Measurements from ENCODE around the gene TBC1D2B.
"Not testable (repeated sequence)": the region's sequence is repeated elsewhere in the genome, so short reads cannot be mapped to it uniquely, and the experiment has no call there.

TBC1D2B gene

DNA sequence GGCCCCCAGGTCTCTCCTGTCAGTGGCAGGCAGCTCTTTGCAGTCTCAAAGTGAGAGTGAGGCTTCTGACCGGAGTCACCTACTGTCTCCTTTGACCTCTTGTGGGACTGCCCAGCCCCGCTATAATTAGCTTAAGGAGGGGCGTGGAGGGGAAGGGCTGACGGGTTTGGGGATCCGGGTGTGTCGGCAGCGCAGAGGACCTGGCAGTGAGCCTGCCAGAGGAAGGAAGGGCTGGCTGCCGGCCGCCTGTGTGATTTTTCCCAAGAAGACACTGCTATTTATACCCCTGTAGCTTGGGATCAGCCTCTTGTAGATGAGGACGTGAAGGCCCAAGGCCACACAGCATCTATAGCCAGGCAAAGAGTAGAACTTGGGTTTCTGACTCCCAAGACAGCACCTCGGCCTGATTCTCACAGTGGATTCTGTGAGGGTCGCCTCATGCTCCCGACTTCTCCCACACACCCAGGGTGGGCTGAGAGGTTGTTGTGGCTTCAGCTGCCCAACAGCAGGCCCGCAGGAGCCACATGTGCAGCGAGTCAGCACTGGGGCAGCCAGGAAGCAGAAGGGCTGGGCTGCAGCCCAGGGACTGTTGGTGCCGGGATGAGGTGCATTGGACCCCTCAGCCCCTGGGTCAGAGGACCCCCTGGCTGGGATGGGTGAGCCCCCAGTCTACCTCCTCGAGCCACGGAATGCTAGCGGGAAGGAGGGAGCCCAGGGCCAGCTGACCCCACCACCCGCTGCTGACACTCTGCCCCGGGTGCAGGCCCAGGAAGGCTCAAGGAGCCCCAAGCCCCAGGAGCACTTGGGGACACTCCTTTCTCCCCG lies 104.0 kb downstream of the TBC1D2B start:
- not testable (repeated sequence) for DNase-seq (ENCODE audit: low read depth, low spot score); H3K4me1 ChIP-seq (ENCODE audit: control insufficient read depth, insufficient read depth, low read length); H3K27me3 ChIP-seq (ENCODE audit: control insufficient read depth, insufficient read depth, low read length); H3K27ac ChIP-seq (ENCODE audit: low read length); H3K36me3 ChIP-seq (ENCODE audit: control insufficient read depth, insufficient read depth, low read length); H3K9me3 ChIP-seq (ENCODE audit: control insufficient read depth, insufficient read depth, low read length); H3K4me3 ChIP-seq (ENCODE audit: low read length)
- WGBS (ENCODE audit: insufficient coverage, insufficient read length) = no CpG with 5 or more reads among the region's 22 CpGs

GRCh38 chr15:77972706-77973105 lies 104.8 kb downstream of the TBC1D2B start:
- H3K4me1 ChIP-seq (ENCODE audit: control insufficient read depth, insufficient read depth, low read length); DNase-seq (ENCODE audit: low read depth, low spot score); H3K27me3 ChIP-seq (ENCODE audit: control insufficient read depth, insufficient read depth, low read length); H3K9me3 ChIP-seq (ENCODE audit: control insufficient read depth, insufficient read depth, low read length); H3K36me3 ChIP-seq (ENCODE audit: control insufficient read depth, insufficient read depth, low read length); H3K4me3 ChIP-seq (ENCODE audit: low read length); H3K27ac ChIP-seq (ENCODE audit: low read length): not testable (repeated sequence)
- WGBS (ENCODE audit: insufficient coverage, insufficient read length) = no CpG with 5 or more reads among the region's 6 CpGs

- H3K27me3 ChIP-seq (ENCODE audit: control insufficient read depth, insufficient read depth, low read length); H3K9me3 ChIP-seq (ENCODE audit: control insufficient read depth, insufficient read depth, low read length); H3K4me3 ChIP-seq (ENCODE audit: low read length); H3K27ac ChIP-seq (ENCODE audit: low read length); H3K36me3 ChIP-seq (ENCODE audit: control insufficient read depth, insufficient read depth, low read length); H3K4me1 ChIP-seq (ENCODE audit: control insufficient read depth, insufficient read depth, low read length); DNase-seq (ENCODE audit: low read depth, low spot score): not testable (repeated sequence)
- no CpG with 5 or more reads among the region's 7 CpGs for WGBS (ENCODE audit: insufficient coverage, insufficient read length)
These were observed 105.6 kb downstream of the TBC1D2B start for GRCh38 chr15:77971875-77972274.

- H3K27ac ChIP-seq (ENCODE audit: low read length); H3K4me1 ChIP-seq (ENCODE audit: control insufficient read depth, insufficient read depth, low read length); H3K4me3 ChIP-seq (ENCODE audit: low read length); H3K9me3 ChIP-seq (ENCODE audit: control insufficient read depth, insufficient read depth, low read length); DNase-seq (ENCODE audit: low read depth, low spot score); H3K36me3 ChIP-seq (ENCODE audit: control insufficient read depth, insufficient read depth, low read length); H3K27me3 ChIP-seq (ENCODE audit: control insufficient read depth, insufficient read depth, low read length): not testable (repeated sequence)
- no CpG with 5 or more reads among the region's 4 CpGs for WGBS (ENCODE audit: insufficient coverage, insufficient read length)
These were observed 106.6 kb downstream of the TBC1D2B start for GRCh38 chr15:77970813-77971360.

GRCh38 chr15:77969055-77969454 lies 108.5 kb downstream of the TBC1D2B start:
- Histone ChIP-seq H3K9me3 (ENCODE audit: control insufficient read depth, insufficient read depth, low read length) (no peaks in the 10 kb centered on the region), H3K36me3 (ENCODE audit: control insufficient read depth, insufficient read depth, low read length) (no peaks in the 10 kb centered on the region), H3K4me3 (ENCODE audit: low read length) (no peak overlapping the region), H3K27ac (ENCODE audit: low read length) (no peak overlapping the region), H3K27me3 (ENCODE audit: control insufficient read depth, insufficient read depth, low read length) (no peaks in the 10 kb centered on the region), H3K4me1 (ENCODE audit: control insufficient read depth, insufficient read depth, low read length) (no peaks in the 10 kb centered on the region)
- no peak for DNase-seq (ENCODE audit: low read depth, low spot score)
- WGBS (ENCODE audit: insufficient coverage, insufficient read length) = no CpG with 5 or more reads among the region's 2 CpGs

- Histone ChIP-seq H3K9me3 (ENCODE audit: control insufficient read depth, insufficient read depth, low read length) (no peaks in the 10 kb centered on the region), H3K4me3 (ENCODE audit: low read length) (no peak overlapping the region), H3K27ac (ENCODE audit: low read length) (no peak overlapping the region), H3K36me3 (ENCODE audit: control insufficient read depth, insufficient read depth, low read length) (no peaks in the 10 kb centered on the region), H3K27me3 (ENCODE audit: control insufficient read depth, insufficient read depth, low read length) (no peaks in the 10 kb centered on the region), H3K4me1 (ENCODE audit: control insufficient read depth, insufficient read depth, low read length) (no peaks in the 10 kb centered on the region)
- no peak for DNase-seq (ENCODE audit: low read depth, low spot score)
- no CpG with 5 or more reads among the region's 1 CpG for WGBS (ENCODE audit: insufficient coverage, insufficient read length)
These were observed 109.7 kb downstream of the TBC1D2B start for GRCh38 chr15:77967798-77968197.

DNA sequence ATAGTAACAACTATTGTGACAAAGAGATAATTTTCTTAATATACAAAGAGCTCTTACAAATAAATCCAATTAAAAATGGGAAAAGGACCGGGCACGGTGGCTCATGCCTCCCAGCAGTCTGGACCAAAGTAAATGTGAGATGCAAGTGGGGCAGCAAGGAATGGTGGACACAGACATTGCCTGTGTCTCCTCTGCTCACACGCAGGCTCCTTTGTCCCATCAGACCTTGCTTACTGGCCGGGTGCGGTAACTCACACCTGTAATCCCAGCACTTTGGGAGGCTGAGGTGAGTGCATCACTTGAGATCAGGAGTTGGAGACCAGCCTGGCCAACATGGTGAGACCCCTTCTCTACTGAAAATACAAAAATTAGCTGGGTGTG lies 110.3 kb downstream of the TBC1D2B start:
- not testable (repeated sequence) for H3K4me3 ChIP-seq (ENCODE audit: low read length)
- WGBS (ENCODE audit: insufficient coverage, insufficient read length) = no CpG with 5 or more reads among the region's 5 CpGs

GRCh38 chr15:77966540-77967234 lies 110.8 kb downstream of the TBC1D2B start:
- Histone ChIP-seq H3K27me3 (ENCODE audit: control insufficient read depth, insufficient read depth, low read length) (no peaks in the 10 kb centered on the region), H3K4me1 (ENCODE audit: control insufficient read depth, insufficient read depth, low read length) (no peaks in the 10 kb centered on the region), H3K4me3 (ENCODE audit: low read length) (no peak overlapping the region), H3K9me3 (ENCODE audit: control insufficient read depth, insufficient read depth, low read length) (no peaks in the 10 kb centered on the region), H3K36me3 (ENCODE audit: control insufficient read depth, insufficient read depth, low read length) (no peaks in the 10 kb centered on the region), H3K27ac (ENCODE audit: low read length) (no peak overlapping the region)
- no CpG with 5 or more reads among the region's 4 CpGs for WGBS (ENCODE audit: insufficient coverage, insufficient read length)
- DNase-seq (ENCODE audit: low read depth, low spot score) = no peak

More for the DNA sequence above, 110.3 kb downstream of the TBC1D2B start:
- DNase-seq (ENCODE audit: low read depth, low spot score); H3K36me3 ChIP-seq (ENCODE audit: control insufficient read depth, insufficient read depth, low read length); H3K4me1 ChIP-seq (ENCODE audit: control insufficient read depth, insufficient read depth, low read length); H3K27ac ChIP-seq (ENCODE audit: low read length); H3K27me3 ChIP-seq (ENCODE audit: control insufficient read depth, insufficient read depth, low read length); H3K9me3 ChIP-seq (ENCODE audit: control insufficient read depth, insufficient read depth, low read length): not testable (repeated sequence)

DNA sequence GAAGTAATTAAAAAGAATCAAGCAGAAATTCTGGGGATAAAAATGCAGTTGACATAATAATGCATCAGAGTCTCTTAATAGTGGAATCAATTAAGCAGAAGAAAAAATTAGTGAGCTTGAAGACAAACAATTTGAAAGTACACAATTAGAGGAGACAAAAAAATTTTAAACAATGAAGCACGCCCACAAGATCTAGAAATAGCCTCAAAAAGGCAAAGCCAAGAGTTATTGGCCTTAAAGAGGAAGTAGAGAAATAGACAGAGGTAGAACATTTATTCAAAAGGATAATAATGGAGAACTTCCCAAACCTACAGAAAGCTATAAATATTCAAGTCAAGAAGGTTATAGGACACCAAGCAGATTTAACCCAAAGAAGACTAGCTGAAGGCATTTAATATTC lies 113.3 kb downstream of the TBC1D2B start:
- DNase-seq (ENCODE audit: low read depth, low spot score) = no peak
- no peaks in the 10 kb centered on the region for H3K36me3 ChIP-seq (ENCODE audit: control insufficient read depth, insufficient read depth, low read length)
- no peaks in the 10 kb centered on the region for H3K9me3 ChIP-seq (ENCODE audit: control insufficient read depth, insufficient read depth, low read length)
- H3K4me1 ChIP-seq (ENCODE audit: control insufficient read depth, insufficient read depth, low read length) = no peaks in the 10 kb centered on the region
- H3K4me3 ChIP-seq (ENCODE audit: low read length) = no peak overlapping the region
- H3K27ac ChIP-seq (ENCODE audit: low read length) = no peak overlapping the region
- no CpG with 5 or more reads among the region's 1 CpG for WGBS (ENCODE audit: insufficient coverage, insufficient read length)
- H3K27me3 ChIP-seq (ENCODE audit: control insufficient read depth, insufficient read depth, low read length) = no peaks in the 10 kb centered on the region

DNA sequence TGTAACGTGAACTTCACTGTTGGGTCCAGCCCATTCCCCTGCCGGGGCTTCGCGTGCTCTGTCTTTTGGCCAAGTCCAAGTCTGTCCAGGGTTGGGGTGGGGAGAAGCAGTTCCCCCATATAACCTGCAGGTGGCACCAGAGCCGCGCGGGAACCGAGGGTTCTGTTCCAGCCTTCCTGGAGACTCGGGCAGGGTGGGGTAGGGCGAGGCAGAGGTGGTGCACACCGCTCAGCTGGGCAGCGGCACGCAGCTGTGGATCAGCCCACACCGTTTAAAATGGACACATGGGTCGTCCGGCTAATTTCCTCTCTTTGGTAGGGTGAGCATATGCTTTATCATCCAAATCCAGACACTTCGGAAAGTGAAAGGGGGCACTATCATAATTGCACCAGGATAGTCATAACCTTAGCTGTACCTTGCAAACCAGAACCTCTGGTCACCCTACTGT lies 118.1 kb downstream of the TBC1D2B start:
- peak; percentile 60 for DNase-seq (ENCODE audit: low read depth, low spot score)
- H3K36me3 ChIP-seq (ENCODE audit: control insufficient read depth, insufficient read depth, low read length) = no peaks in the 10 kb centered on the region
- no peak overlapping the region for H3K27ac ChIP-seq (ENCODE audit: low read length)
- WGBS (ENCODE audit: insufficient coverage, insufficient read length) = no CpG with 5 or more reads among the region's 17 CpGs
- no peak overlapping the region for H3K4me3 ChIP-seq (ENCODE audit: low read length)
- H3K27me3 ChIP-seq (ENCODE audit: control insufficient read depth, insufficient read depth, low read length) = no peaks in the 10 kb centered on the region
- no peaks in the 10 kb centered on the region for H3K9me3 ChIP-seq (ENCODE audit: control insufficient read depth, insufficient read depth, low read length)
- H3K4me1 ChIP-seq (ENCODE audit: control insufficient read depth, insufficient read depth, low read length) = no peaks in the 10 kb centered on the region

Data from iPS DF 6.9 (cell line).